IMR-90 (cell line): ENCODE data around the gene CD2AP. TPM values are rescaled to one million over a fixed set of nuclear protein-coding genes. Genes with fewer than 3 reads are reported as not detected.

Experiments
- ATAC-seq: fragments of 200-7000 bp; cut with Tn5 transposase; 2 replicates; pipeline ENCODE4 v1.9.1; 2020; ENCODE audit warnings: low read depth, mild to moderate bottlenecking, moderate library complexity
- BruUV-seq: library from RNA; stranded (reverse); fragments of 400-500 nt; replicated peaks from 2 replicates; lab custom pipeline; 2021; lab: Mats Ljungman, UMichigan
- CTCF ChIA-PET: fragments of 300-600 bp; formaldehyde crosslinking; extraction: SDS; loops from one replicate; lab custom pipeline; 2021; ENCODE audit warnings: antibody characterized with exemption; lab: Yijun Ruan, JAX
- POLR2A ChIA-PET: fragments of 300-600 bp; sonication (Branson Sonifier 250); formaldehyde crosslinking; loops from one replicate; lab custom pipeline; 2022; ENCODE audit warnings: antibody characterized with exemption; ENCODE audit not compliant: unreplicated experiment; lab: Charles Lee
- DNase-seq: peaks from one replicate; pipeline ENCODE4 v3.0.0; 2013
- H2AFZ ChIP-seq: replicated peaks from 2 replicates; pipeline ENCODE3; 2013; ENCODE audit warnings: low read length, mild to moderate bottlenecking; ENCODE audit not compliant: poor library complexity
- H2AK5ac ChIP-seq: 2 replicates; pipeline ENCODE4 v1.6.1; 2013; ENCODE audit warnings: low read depth, low read length, inconsistent platforms
- H2AK9ac ChIP-seq: replicated peaks from 2 replicates; pipeline ENCODE3; 2013; ENCODE audit warnings: mild to moderate bottlenecking, low read depth, low read length, moderate library complexity; ENCODE audit not compliant: poor library complexity
- H2BK120ac ChIP-seq: 2 replicates; pipeline ENCODE4 v1.6.1; 2013; ENCODE audit warnings: low read depth, low read length, inconsistent platforms
- H2BK15ac ChIP-seq: 3 replicates; pipeline ENCODE4 v1.6.1; 2013; ENCODE audit warnings: low read depth, low read length, inconsistent platforms
- H2BK20ac ChIP-seq: 2 replicates; pipeline ENCODE4 v1.6.1; 2013; ENCODE audit warnings: low read depth, mild to moderate bottlenecking, inconsistent platforms, low read length, moderate library complexity
- H2BK5ac ChIP-seq: 2 replicates; pipeline ENCODE4 v1.6.1; 2013; ENCODE audit warnings: mild to moderate bottlenecking, low read depth, low read length, inconsistent platforms; ENCODE audit not compliant: poor library complexity, severe bottlenecking
- H3K14ac ChIP-seq: replicated peaks from 2 replicates; pipeline ENCODE4 v1.6.1; 2013; ENCODE audit warnings: low read depth, low read length, inconsistent platforms
- H3K18ac ChIP-seq: 2 replicates; pipeline ENCODE4 v1.6.1; 2013; ENCODE audit warnings: low read depth, low read length, control low read depth
- H3K23ac ChIP-seq: 2 replicates; pipeline ENCODE4 v1.6.1; 2013; ENCODE audit warnings: low read depth, low read length, inconsistent platforms
- H3K27ac ChIP-seq: 2 replicates; pipeline ENCODE4 v1.5.1; 2013; ENCODE audit warnings: mild to moderate bottlenecking, control low read depth, low read length; ENCODE audit not compliant: insufficient read depth
- H3K27me3 ChIP-seq: 2 replicates; pipeline ENCODE4 v1.6.1; 2013; ENCODE audit warnings: low read length; ENCODE audit not compliant: control insufficient read depth, insufficient read depth
- H3K36me3 ChIP-seq: 2 replicates; pipeline ENCODE4 v1.6.1; 2013; ENCODE audit warnings: low read length, mixed read lengths; ENCODE audit not compliant: control insufficient read depth, insufficient read depth
- H3K4ac ChIP-seq: 2 replicates; pipeline ENCODE4 v1.6.1; 2013; ENCODE audit warnings: low read depth, low read length, inconsistent platforms
- H3K4me1 ChIP-seq: 2 replicates; pipeline ENCODE4 v1.6.1; 2013; ENCODE audit warnings: low read length, mixed read lengths; ENCODE audit not compliant: control insufficient read depth, insufficient read depth
- H3K4me2 ChIP-seq: 2 replicates; pipeline ENCODE4 v1.6.1; 2013; ENCODE audit warnings: low read depth, mild to moderate bottlenecking, control low read depth, low read length, moderate library complexity
- H3K4me3 ChIP-seq: 2 replicates; pipeline ENCODE4 v1.5.1; 2013; ENCODE audit warnings: low read depth, mild to moderate bottlenecking, control low read depth, low read length, moderate library complexity; ENCODE audit not compliant: insufficient read depth
- H3K56ac ChIP-seq: 2 replicates; pipeline ENCODE4 v1.6.1; 2013; ENCODE audit warnings: low read length, inconsistent platforms; ENCODE audit not compliant: insufficient read depth; ENCODE audit errors: extremely low read depth
- H3K79me1 ChIP-seq, 2 experiments: 2 replicates each; pipeline ENCODE4 v1.6.1; 2013; ENCODE audit warnings: low read length in 2 of 2, inconsistent platforms in 1 of 2, low read depth in 1 of 2
- H3K9ac ChIP-seq: 2 replicates; pipeline ENCODE4 v1.6.1; 2013; ENCODE audit warnings: low read depth, low read length, control low read depth
- H3K9me1 ChIP-seq: 2 replicates; pipeline ENCODE4 v1.6.1; 2013; ENCODE audit warnings: low read length, inconsistent platforms; ENCODE audit not compliant: insufficient read depth
- H3K9me3 ChIP-seq: 2 replicates; pipeline ENCODE4 v1.6.1; 2013; ENCODE audit warnings: low read length; ENCODE audit not compliant: control insufficient read depth, insufficient read depth
- H4K20me1 ChIP-seq: 2 replicates; pipeline ENCODE4 v1.6.1; 2013; ENCODE audit warnings: low read length, inconsistent platforms; ENCODE audit not compliant: insufficient read depth
- H4K5ac ChIP-seq: 2 replicates; pipeline ENCODE4 v1.6.1; 2013; ENCODE audit warnings: mild to moderate bottlenecking, low read depth, low read length, control low read depth
- H4K8ac ChIP-seq, 2 experiments: 2 replicates each; pipeline ENCODE4 v1.6.1; 2013; ENCODE audit warnings: low read depth in 2 of 2, low read length in 2 of 2, control low read depth in 1 of 2, inconsistent platforms in 1 of 2
- H4K91ac ChIP-seq: 2 replicates; pipeline ENCODE4 v1.6.1; 2013; ENCODE audit warnings: low read depth, low read length, inconsistent platforms; ENCODE audit not compliant: insufficient read depth
- BHLHE40 ChIP-seq: fragments of 150-350 bp; IDR thresholded peaks from 2 replicates; pipeline ENCODE4 v1.6.1; 2016; ENCODE audit warnings: mild to moderate bottlenecking, low read depth, low read length
- CEBPB ChIP-seq: IDR thresholded peaks from 2 replicates; pipeline ENCODE4 v1.6.1; 2012; ENCODE audit warnings: low read depth, low read length, improper control_type of control experiment
- CHD1 ChIP-seq: IDR thresholded peaks from 2 replicates; pipeline ENCODE4 v1.6.1; 2012; ENCODE audit warnings: low read depth, low read length, improper control_type of control experiment
- FOS ChIP-seq: fragments of 150-350 bp; IDR thresholded peaks from 2 replicates; pipeline ENCODE4 v1.6.1; 2016; ENCODE audit warnings: low read depth, low read length
- MAFK ChIP-seq: IDR thresholded peaks from 2 replicates; pipeline ENCODE4 v1.6.1; 2012; ENCODE audit warnings: low read depth, low read length, improper control_type of control experiment
- MAZ ChIP-seq: IDR thresholded peaks from 2 replicates; pipeline ENCODE4 v1.6.1; 2012; ENCODE audit warnings: low read depth, mild to moderate bottlenecking, low read length, improper control_type of control experiment, moderate library complexity, borderline replicate concordance
- MXI1 ChIP-seq: IDR thresholded peaks from 2 replicates; pipeline ENCODE4 v1.6.1; 2012; ENCODE audit warnings: low read depth, mild to moderate bottlenecking, low read length, moderate library complexity, borderline replicate concordance
- NFE2L2 ChIP-seq: fragments of 150-350 bp; IDR thresholded peaks from 2 replicates; pipeline ENCODE4 v1.6.1; 2016; ENCODE audit warnings: low read depth, mild to moderate bottlenecking, low read length
- POLR2A ChIP-seq: IDR thresholded peaks from 2 replicates; pipeline ENCODE4 v1.6.1; 2012; ENCODE audit warnings: mild to moderate bottlenecking, low read depth, low read length
- RAD21 ChIP-seq: IDR thresholded peaks from 2 replicates; pipeline ENCODE4 v1.6.1; 2012; ENCODE audit warnings: low read length, improper control_type of control experiment
- RCOR1 ChIP-seq: IDR thresholded peaks from 2 replicates; pipeline ENCODE4 v1.6.1; 2012; ENCODE audit warnings: mild to moderate bottlenecking, low read length, improper control_type of control experiment; ENCODE audit not compliant: insufficient replicate concordance
- RFX5 ChIP-seq: IDR thresholded peaks from 2 replicates; pipeline ENCODE4 v1.8.0; 2012; ENCODE audit warnings: low read depth, mild to moderate bottlenecking, low read length, moderate library complexity
- SMC3 ChIP-seq: fragments of 150-350 bp; IDR thresholded peaks from 2 replicates; pipeline ENCODE4 v1.6.1; 2016; ENCODE audit warnings: low read depth, mild to moderate bottlenecking, antibody characterized with exemption, low read length, moderate library complexity
- WGBS, 2 experiments: methylation state at CpG; one replicate each; pipeline versions ENCODE4 v1.1.5 to v1.1.7; 2013; ENCODE audit warnings: missing lambda C conversion rate in 2 of 2; ENCODE audit not compliant: insufficient read length in 1 of 2; ENCODE audit errors: extremely low coverage in 2 of 2; 5-methylcytosine and 5-hydroxymethylcytosine counted together
- dilution Hi-C: fragments of 300-500 bp; cut with HindIII; formaldehyde crosslinking; loops from one replicate; pipeline ENCODE4 v1.14.3; 2018; ENCODE audit warnings: low sequenced_read_pairs; ENCODE audit not compliant: unreplicated experiment
- in situ Hi-C: fragments of 300-500 bp; cut with MboI; formaldehyde crosslinking; loops from 3 replicates; pipeline ENCODE4 v1.14.3; 2019; ENCODE audit warnings: low sequenced_read_pairs, inconsistent platforms, mixed read lengths
- intact Hi-C: fragments of 100-400 bp; cut with micrococcal nuclease; formaldehyde crosslinking; loops from 2 replicates; pipeline ENCODE4 v1.10.0; 2022
- polyA plus RNA-seq, 3 experiments: library from polyadenylated mRNA; depleted of rRNA; stranded (reverse); fragments of >200 nt; gene quantifications; 2 replicates each; pipeline ENCODE4 v1.2.3, GENCODE V29; 2012; ENCODE audit warnings: low replicate concordance in 1 of 3
- total RNA-seq: library from RNA; depleted of rRNA; stranded (reverse); fragments of >200 nt; gene quantifications from 2 replicates; pipeline ENCODE4 v1.2.3, GENCODE V29; 2012
- TF ChIP-seq, protein P1 (sequence below): fragments of 150-350 bp; IDR thresholded peaks from 2 replicates; pipeline ENCODE4 v1.6.1; 2017; ENCODE audit warnings: mild to moderate bottlenecking, antibody characterized with exemption, low read length, low read depth
- TF ChIP-seq, protein P2 (sequence below): fragments of 150-350 bp; IDR thresholded peaks from 2 replicates; pipeline ENCODE4 v1.6.1; 2016; ENCODE audit warnings: low read depth, mild to moderate bottlenecking, low read length, moderate library complexity, borderline replicate concordance
- TF ChIP-seq, protein P3 (sequence below): conservative IDR thresholded peaks from 2 replicates; pipeline ENCODE4 v1.5.1; 2012; ENCODE audit warnings: mild to moderate bottlenecking, low read depth, low read length, improper control_type of control experiment

The CD2AP gene
- total and polyA plus RNA-seq, 2 of the 4 experiments (the other 2 are of a cell fraction), result 5.3 to 7.5 TPM

DNA sequence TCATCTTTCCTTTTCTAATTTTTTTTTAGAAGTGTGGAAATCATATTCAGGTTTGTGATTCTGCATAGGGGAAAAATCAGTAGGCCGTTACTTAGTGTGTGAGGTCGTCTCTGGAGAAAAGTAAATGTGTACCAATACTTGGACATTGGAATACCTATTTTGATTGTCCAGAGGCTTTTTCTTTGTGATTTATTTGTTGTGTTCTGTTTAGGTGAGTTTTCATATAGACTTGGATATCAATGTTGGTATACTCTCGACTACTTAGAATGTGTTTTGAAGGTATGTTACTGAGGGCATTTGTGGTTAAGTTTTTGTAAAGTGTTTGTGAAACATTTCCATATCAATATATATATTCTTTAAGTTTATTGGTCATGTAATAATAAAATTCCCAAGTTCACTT lies 2.3 kb downstream of the CD2AP start:
- H3K79me1 ChIP-seq, result peaks cover 4 to 43% of the 10 kb centered on the region in 2 experiments
- intact Hi-C loops (loop anchor here (5.0 kb wide), 4 partner anchors 107 to 383 kb away; no protein-coding TSS in a partner anchor), in situ Hi-C loops (no loop called here), dilution Hi-C loops (no loop called here)
- H2BK15ac ChIP-seq, result no peak overlapping the region
- H3K27ac ChIP-seq, result no peak overlapping the region
- ChIA-PET CTCF (no interaction called here), POLR2A (no interaction called here)
- no peak overlapping the region for H2BK20ac ChIP-seq
- no peak overlapping the region for H2BK120ac ChIP-seq
- H3K9ac ChIP-seq, result no peak overlapping the region
- H2AK5ac ChIP-seq, result no peak overlapping the region
- DNase-seq (no peak), ATAC-seq (no peak)
- H3K18ac ChIP-seq, result no peak overlapping the region
- no peak overlapping the region for H3K56ac ChIP-seq
- H2AFZ ChIP-seq, result no peak overlapping the region
- H2AK9ac ChIP-seq, result no peak overlapping the region
- BruUV-seq, result no TSS peak
- no peak overlapping the region for H2BK5ac ChIP-seq
- peaks cover 6% of the 10 kb centered on the region; the same call in 1 of the 2 replicates for H3K9me1 ChIP-seq
- peaks cover 19% of the 10 kb centered on the region; the same call in 1 of the 2 replicates for H4K20me1 ChIP-seq
- no peak overlapping the region for H4K8ac ChIP-seq
- no peaks in the 10 kb centered on the region for H3K9me3 ChIP-seq
- H3K4me1 ChIP-seq, result peaks cover 2% of the 10 kb centered on the region
- no peak overlapping the region for H4K91ac ChIP-seq
- no peak overlapping the region for H3K14ac ChIP-seq
- H3K27me3 ChIP-seq, result no peaks in the 10 kb centered on the region
- no peak overlapping the region for H4K5ac ChIP-seq
- H3K4me2 ChIP-seq, result peak overlapping the region; percentile 65
- no peak overlapping the region; the same call in 1 of the 2 replicates for H3K4me3 ChIP-seq
- H3K4ac ChIP-seq, result no peak overlapping the region
- no peak for TF ChIP-seq POLR2A
- TF ChIP-seq NFE2L2, result no peak
- no peak for TF ChIP-seq SMC3
- TF ChIP-seq MXI1, result no peak
- TF ChIP-seq FOS, result no peak
- TF ChIP-seq, protein P1, sequence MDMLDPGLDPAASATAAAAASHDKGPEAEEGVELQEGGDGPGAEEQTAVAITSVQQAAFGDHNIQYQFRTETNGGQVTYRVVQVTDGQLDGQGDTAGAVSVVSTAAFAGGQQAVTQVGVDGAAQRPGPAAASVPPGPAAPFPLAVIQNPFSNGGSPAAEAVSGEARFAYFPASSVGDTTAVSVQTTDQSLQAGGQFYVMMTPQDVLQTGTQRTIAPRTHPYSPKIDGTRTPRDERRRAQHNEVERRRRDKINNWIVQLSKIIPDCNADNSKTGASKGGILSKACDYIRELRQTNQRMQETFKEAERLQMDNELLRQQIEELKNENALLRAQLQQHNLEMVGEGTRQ, result no peak
- no peak for TF ChIP-seq CHD1
- no peak for TF ChIP-seq MAZ
- TF ChIP-seq MAFK, result no peak
- no peak for TF ChIP-seq BHLHE40
- no peak for TF ChIP-seq CEBPB
- TF ChIP-seq RFX5, result no peak
- TF ChIP-seq, protein P2, sequence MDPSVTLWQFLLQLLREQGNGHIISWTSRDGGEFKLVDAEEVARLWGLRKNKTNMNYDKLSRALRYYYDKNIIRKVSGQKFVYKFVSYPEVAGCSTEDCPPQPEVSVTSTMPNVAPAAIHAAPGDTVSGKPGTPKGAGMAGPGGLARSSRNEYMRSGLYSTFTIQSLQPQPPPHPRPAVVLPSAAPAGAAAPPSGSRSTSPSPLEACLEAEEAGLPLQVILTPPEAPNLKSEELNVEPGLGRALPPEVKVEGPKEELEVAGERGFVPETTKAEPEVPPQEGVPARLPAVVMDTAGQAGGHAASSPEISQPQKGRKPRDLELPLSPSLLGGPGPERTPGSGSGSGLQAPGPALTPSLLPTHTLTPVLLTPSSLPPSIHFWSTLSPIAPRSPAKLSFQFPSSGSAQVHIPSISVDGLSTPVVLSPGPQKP, result no peak
- no peak for TF ChIP-seq RCOR1
- TF ChIP-seq, protein P3, sequence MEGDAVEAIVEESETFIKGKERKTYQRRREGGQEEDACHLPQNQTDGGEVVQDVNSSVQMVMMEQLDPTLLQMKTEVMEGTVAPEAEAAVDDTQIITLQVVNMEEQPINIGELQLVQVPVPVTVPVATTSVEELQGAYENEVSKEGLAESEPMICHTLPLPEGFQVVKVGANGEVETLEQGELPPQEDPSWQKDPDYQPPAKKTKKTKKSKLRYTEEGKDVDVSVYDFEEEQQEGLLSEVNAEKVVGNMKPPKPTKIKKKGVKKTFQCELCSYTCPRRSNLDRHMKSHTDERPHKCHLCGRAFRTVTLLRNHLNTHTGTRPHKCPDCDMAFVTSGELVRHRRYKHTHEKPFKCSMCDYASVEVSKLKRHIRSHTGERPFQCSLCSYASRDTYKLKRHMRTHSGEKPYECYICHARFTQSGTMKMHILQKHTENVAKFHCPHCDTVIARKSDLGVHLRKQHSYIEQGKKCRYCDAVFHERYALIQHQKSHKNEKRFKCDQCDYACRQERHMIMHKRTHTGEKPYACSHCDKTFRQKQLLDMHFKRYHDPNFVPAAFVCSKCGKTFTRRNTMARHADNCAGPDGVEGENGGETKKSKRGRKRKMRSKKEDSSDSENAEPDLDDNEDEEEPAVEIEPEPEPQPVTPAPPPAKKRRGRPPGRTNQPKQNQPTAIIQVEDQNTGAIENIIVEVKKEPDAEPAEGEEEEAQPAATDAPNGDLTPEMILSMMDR, result no peak
- TF ChIP-seq RAD21, result no peak
- no peaks in the 10 kb centered on the region for H3K36me3 ChIP-seq
- no peak overlapping the region for H3K23ac ChIP-seq
- WGBS, 2 experiments, result no CpG with 5 or more reads among the region's 3 CpGs
